K562 (cell line): ENCODE results near the gene HCRTR1. TPM values are rescaled to one million over a fixed set of nuclear protein-coding genes. Genes with fewer than 3 reads are reported as not detected.
A peak's percentile ranks its signal among the peaks of the same experiment; 100 is the strongest.

Experiments
- E2F6 ChIP-seq, 2 experiments: IDR thresholded peaks; 2 replicates each; pipeline ENCODE4 v1.6.1; 2011; ENCODE audit warnings: borderline replicate concordance in 1 of 2, control low read depth in 1 of 2, low read depth in 1 of 2, low read length in 1 of 2, mild to moderate bottlenecking in 1 of 2, mixed read lengths in 1 of 2, moderate library complexity in 1 of 2; ENCODE audit not compliant: insufficient read depth in 1 of 2, insufficient read length in 1 of 2, poor library complexity in 1 of 2, severe bottlenecking in 1 of 2; ENCODE audit errors: extremely low read depth in 1 of 2
- EWSR1 ChIP-seq: fragments of 450-650 bp; IDR thresholded peaks from 2 replicates; pipeline ENCODE4 v1.6.1; 2018; ENCODE audit warnings: borderline replicate concordance, mild to moderate bottlenecking, low read depth, moderate library complexity; ENCODE audit not compliant: partially characterized antibody
- GTF3C2 ChIP-seq: IDR thresholded peaks from 3 replicates; pipeline ENCODE4 v1.6.1; 2011; ENCODE audit warnings: borderline replicate concordance, mild to moderate bottlenecking, moderate library complexity; ENCODE audit not compliant: insufficient read length; ENCODE audit errors: extremely low read depth
- HLTF ChIP-seq: fragments of 450-650 bp; IDR thresholded peaks from 2 replicates; pipeline ENCODE4 v1.6.1; 2016
- MAFK ChIP-seq: IDR thresholded peaks from 2 replicates; pipeline ENCODE4 v1.6.1; 2011; ENCODE audit warnings: low read length, improper control_type of control experiment
- MEIS2 ChIP-seq: fragments of 450-650 bp; IDR thresholded peaks from 2 replicates; pipeline ENCODE4 v1.6.1; 2014; ENCODE audit warnings: mild to moderate bottlenecking; ENCODE audit not compliant: partially characterized antibody
- MLX ChIP-seq, 2 experiments: fragments of 450-650 bp in 1 of 2; sonication (generic) in 1 of 2; formaldehyde crosslinking; conservative IDR thresholded peaks; 2 replicates each; pipeline versions ENCODE4 v1.4.0 to v1.8.1; 2020 to 2022; ENCODE audit warnings: mild to moderate bottlenecking in 1 of 2, missing genetic modification reagents in 1 of 2
- MYNN ChIP-seq, 2 experiments: sonication (generic); formaldehyde crosslinking in 1 of 2; IDR thresholded peaks; 2 replicates each; pipeline versions ENCODE4 v1.5.0 to v1.6.1; 2016 to 2020; ENCODE audit warnings: antibody characterized with exemption in 1 of 2, missing genetic modification reagents in 1 of 2
- NCOA6 ChIP-seq: fragments of 450-650 bp; IDR thresholded peaks from 2 replicates; pipeline ENCODE4 v1.6.1; 2017; ENCODE audit warnings: mild to moderate bottlenecking
- NCOR1 ChIP-seq: fragments of 450-650 bp; IDR thresholded peaks from 2 replicates; pipeline ENCODE4 v1.6.1; 2016; ENCODE audit warnings: mild to moderate bottlenecking, moderate library complexity
- NFIC ChIP-seq: fragments of 450-650 bp; IDR thresholded peaks from 2 replicates; pipeline ENCODE4 v1.6.1; 2017; ENCODE audit warnings: mild to moderate bottlenecking, inconsistent platforms
- NR2C2 ChIP-seq, 2 experiments: fragments of 200-800 bp in 1 of 2; sonication (Bioruptor generic) in 1 of 2; sonication (generic) in 1 of 2; formaldehyde crosslinking in 1 of 2; IDR thresholded peaks; 2 replicates each; pipeline versions ENCODE4 v1.6.1 to v1.8.0; 2016 to 2022; ENCODE audit warnings: mild to moderate bottlenecking in 1 of 2, missing compliant biosample characterization in 1 of 2, missing genetic modification characterization in 1 of 2, missing genetic modification reagents in 1 of 2
- TCF15 ChIP-seq: fragments of 250-450 bp; sonication (Bioruptor Pico); IDR thresholded peaks from 2 replicates; pipeline ENCODE4 v1.8.0; 2022; ENCODE audit warnings: moderate library complexity, mild to moderate bottlenecking, inconsistent platforms
- THAP7 ChIP-seq: fragments of 250-450 bp; sonication (Bioruptor Pico); IDR thresholded peaks from 2 replicates; pipeline ENCODE4 v1.5.0; 2021
- ZBED1 ChIP-seq: IDR thresholded peaks from 2 replicates; pipeline ENCODE4 v1.6.1; 2014
- ZBTB8A ChIP-seq: fragments of 450-650 bp; IDR thresholded peaks from 2 replicates; pipeline ENCODE4 v1.6.1; 2018; ENCODE audit warnings: mild to moderate bottlenecking, moderate library complexity; ENCODE audit not compliant: partially characterized antibody
- ZNF239 ChIP-seq: fragments of 250-450 bp; sonication (Bioruptor Pico); IDR thresholded peaks from 2 replicates; pipeline ENCODE4 v1.4.0; 2020; ENCODE audit warnings: mild to moderate bottlenecking
- ZNF3 ChIP-seq: fragments of 250-450 bp; sonication (Bioruptor Pico); IDR thresholded peaks from 2 replicates; pipeline ENCODE4 v1.5.0; 2021; ENCODE audit warnings: mild to moderate bottlenecking, moderate library complexity
- ZNF395 ChIP-seq: fragments of 200-800 bp; sonication (Bioruptor generic); IDR thresholded peaks from 2 replicates; pipeline ENCODE4 v1.6.1; 2017; ENCODE audit warnings: missing genetic modification characterization, missing compliant biosample characterization
- ZNF444 ChIP-seq: fragments of 250-450 bp; sonication (Bioruptor Pico); IDR thresholded peaks from 2 replicates; pipeline ENCODE4 v1.4.0; 2020; ENCODE audit warnings: mild to moderate bottlenecking, moderate library complexity
- ZNF589 ChIP-seq: fragments of 200-800 bp; sonication (Bioruptor generic); IDR thresholded peaks from 2 replicates; pipeline ENCODE4 v1.6.1; 2016; ENCODE audit warnings: low read depth, missing genetic modification characterization, missing compliant biosample characterization
- polyA plus RNA-seq, 8 experiments: library from polyadenylated mRNA; depleted of rRNA in 4 of 8; stranded (reverse) in 5 of 8; unstranded in 3 of 8; fragments of >200 nt; fragmentation: Nextera tagmentation in 2 of 8; fragmentation: Illumina TruSeq in 1 of 8; extraction: Ambion mirVana in 2 of 8; extraction: Trizol in 1 of 8; gene quantifications; 2 replicates each; pipeline versions ENCODE4 v1.2.1 to v1.2.3, GENCODE V29; 2011 to 2014; ENCODE audit warnings: inconsistent platforms in 1 of 8, missing spikeins in 1 of 8
- total RNA-seq, 7 experiments: library from RNA; depleted of rRNA in 6 of 7; stranded (reverse); fragments of >200 nt in 6 of 7; fragmentation: Illumina TruSeq in 2 of 7; extraction: Trizol in 2 of 7; gene quantifications; 2 replicates each; pipeline versions ENCODE4 v1.2.1 to v1.2.3, GENCODE V29; 2011 to 2021; ENCODE audit warnings: low replicate concordance in 1 of 7

HCRTR1 gene
- total and polyA plus RNA-seq, 9 of the 15 experiments (the other 6 are each of a cell fraction or from before 2014, with no cell fraction given) = not detected

GRCh38 chr1:31574749-31575368 is 42.6 kb upstream of the HCRTR1 start (continued):
- TF ChIP-seq GTF3C2 (no peak), MYNN (IDR thresholded peaks at IDR 0.05) (0 out of 2 replicates have a peak, but pooled peaks have one; percentile 39), MYNN (CRISPR knock-in tag; IDR thresholded peaks at IDR 0.05) (no peak), NCOA6 (no peak), NFIC (peak; percentile 29; the same call in 1 of the 2 replicates), E2F6 (IDR thresholded peaks at IDR 0.05; ENCODE audit: borderline replicate concordance in 1 of 2, extremely low read depth in 1 of 2, insufficient read depth in 1 of 2, insufficient read length in 1 of 2, low read depth in 1 of 2, low read length in 1 of 2, poor library complexity in 1 of 2, severe bottlenecking in 1 of 2) (no peak), NCOR1 (peak; percentile 80), ZNF589 (CRISPR knock-in tag) (no peak), THAP7 (CRISPR knock-in tag) (no peak), ZNF444 (CRISPR knock-in tag) (no peak), NR2C2 (CRISPR knock-in tag; IDR thresholded peaks at IDR 0.05) (no peak), NR2C2 (tag; IDR thresholded peaks at IDR 0.05) (no peak), ZBTB8A (no peak), TCF15 (no peak), HLTF (no peak), MEIS2 (peak; percentile 6), EWSR1 (no peak), MLX (CRISPR knock-in tag; conservative IDR thresholded peaks at IDR 0.05) (no peak), ZNF3 (CRISPR knock-in tag) (no peak), ZBED1 (no peak), ZNF239 (CRISPR knock-in tag) (no peak), ZNF395 (CRISPR knock-in tag) (no peak), MAFK (no peak)
